WI38 (cell line): Measurements from ENCODE around the gene TBR1.

Experiments
- H3K4me3 ChIP-seq: 2 replicates; pipeline ENCODE4 v1.5.1; 2011; ENCODE audit warnings: low read depth, mild to moderate bottlenecking, control low read depth, low read length
- TF ChIP-seq, protein P1 (sequence below): IDR thresholded peaks from 2 replicates; pipeline ENCODE4 v1.5.1; 2012; ENCODE audit warnings: low read depth, mild to moderate bottlenecking, control low read depth, low read length

TBR1 gene

DNA sequence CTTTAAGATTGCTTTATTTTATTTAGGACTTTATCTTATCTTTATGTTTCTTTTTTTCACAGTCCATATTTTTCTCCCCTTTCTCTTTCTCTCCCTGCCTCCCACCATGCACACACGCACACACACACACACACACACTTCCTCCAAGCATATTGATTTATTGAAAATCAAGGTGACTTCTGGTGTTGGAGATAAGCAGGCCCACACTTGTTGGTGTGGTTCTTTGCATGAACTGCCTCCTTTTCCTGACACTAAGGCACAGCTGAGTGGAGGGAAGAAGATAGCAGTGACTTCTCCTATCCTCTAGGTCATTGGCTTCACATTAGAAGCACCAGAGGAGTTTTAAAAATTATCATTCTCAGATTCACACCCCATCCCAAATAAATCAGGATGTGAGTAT is 18.0 kb downstream of the TBR1 start:
- TF ChIP-seq, protein P1, sequence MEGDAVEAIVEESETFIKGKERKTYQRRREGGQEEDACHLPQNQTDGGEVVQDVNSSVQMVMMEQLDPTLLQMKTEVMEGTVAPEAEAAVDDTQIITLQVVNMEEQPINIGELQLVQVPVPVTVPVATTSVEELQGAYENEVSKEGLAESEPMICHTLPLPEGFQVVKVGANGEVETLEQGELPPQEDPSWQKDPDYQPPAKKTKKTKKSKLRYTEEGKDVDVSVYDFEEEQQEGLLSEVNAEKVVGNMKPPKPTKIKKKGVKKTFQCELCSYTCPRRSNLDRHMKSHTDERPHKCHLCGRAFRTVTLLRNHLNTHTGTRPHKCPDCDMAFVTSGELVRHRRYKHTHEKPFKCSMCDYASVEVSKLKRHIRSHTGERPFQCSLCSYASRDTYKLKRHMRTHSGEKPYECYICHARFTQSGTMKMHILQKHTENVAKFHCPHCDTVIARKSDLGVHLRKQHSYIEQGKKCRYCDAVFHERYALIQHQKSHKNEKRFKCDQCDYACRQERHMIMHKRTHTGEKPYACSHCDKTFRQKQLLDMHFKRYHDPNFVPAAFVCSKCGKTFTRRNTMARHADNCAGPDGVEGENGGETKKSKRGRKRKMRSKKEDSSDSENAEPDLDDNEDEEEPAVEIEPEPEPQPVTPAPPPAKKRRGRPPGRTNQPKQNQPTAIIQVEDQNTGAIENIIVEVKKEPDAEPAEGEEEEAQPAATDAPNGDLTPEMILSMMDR, result no peak
- H3K4me3 ChIP-seq, result no peak overlapping the region

DNA sequence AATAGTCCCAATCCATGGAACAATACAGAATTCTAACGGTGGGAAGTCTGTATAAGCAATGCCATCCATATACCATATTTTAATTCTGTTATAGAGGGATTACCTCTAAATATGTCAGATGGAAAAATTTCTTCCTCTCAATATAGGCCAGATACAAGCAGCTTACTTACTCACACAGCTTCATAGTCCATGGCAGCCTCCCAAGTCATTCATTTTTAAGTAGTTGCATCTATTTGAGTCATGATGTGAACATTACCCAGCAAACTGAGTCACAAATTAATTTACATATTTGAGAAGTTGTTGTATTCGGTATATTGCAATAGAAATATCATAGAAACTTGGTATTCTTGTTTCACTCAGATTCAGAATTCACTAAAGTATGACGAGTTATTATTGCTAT is 20.3 kb downstream of the TBR1 start:
- H3K4me3 ChIP-seq, result no peak overlapping the region
- TF ChIP-seq, protein P1, result no peak

DNA sequence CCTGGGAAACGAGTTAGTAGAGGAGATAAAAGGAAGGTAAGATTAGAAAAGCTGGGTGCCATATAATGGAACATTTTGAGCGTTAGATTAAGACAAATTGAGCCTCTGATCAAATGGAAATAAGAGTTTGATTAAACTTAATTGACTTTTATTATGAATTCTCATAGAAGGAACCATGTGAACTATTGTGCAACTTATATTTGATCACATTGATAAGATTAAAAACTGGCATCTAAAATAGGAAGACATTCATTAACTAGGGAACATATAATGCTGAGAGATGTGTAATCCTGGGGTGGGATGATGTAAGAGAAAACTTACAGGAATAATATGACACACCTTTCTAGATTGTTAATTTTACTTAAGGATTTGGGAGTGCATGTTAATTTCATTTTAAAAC is 22.5 kb downstream of the TBR1 start:
- no peak overlapping the region for H3K4me3 ChIP-seq
- TF ChIP-seq, protein P1, result no peak

DNA sequence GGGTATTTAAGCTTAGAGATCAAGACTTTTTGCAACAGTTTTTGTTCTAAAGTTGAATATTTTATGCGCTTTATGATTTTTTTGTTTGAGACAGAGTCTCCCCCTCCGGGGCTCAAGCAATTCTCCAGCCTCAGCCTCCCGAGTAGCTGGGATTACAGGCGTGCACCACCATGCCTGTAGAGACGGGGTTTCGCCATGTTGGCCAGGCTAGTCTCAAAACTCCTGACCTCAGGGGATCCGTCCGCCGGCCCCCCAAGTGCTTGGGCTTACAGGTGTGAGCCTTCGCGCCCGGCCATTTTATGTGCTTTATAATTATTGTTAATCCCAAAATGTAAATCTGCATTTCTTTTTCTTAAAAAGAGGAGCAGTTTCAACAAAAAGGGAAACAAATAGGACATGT is 29.0 kb downstream of the TBR1 start:
- H3K4me3 ChIP-seq, result no peak overlapping the region
- TF ChIP-seq, protein P1, result no peak

DNA sequence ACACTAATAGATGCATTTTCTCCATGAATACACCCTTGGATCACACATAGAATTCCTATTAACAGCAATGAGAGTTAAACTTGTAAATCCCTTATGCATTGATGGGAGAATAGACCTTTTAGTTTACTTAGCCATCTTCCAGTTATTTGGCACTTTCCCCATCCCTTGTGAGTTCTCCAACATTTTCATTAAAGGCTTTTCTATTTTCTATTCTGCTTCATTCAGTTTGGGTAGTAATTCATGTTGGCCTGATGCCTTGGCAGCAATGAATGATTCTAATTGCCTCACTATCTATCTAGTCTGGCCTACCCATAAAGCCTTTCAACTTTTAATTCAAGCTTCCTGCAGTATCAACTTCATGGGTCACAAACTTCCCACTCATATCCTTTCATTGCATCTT is 32.3 kb downstream of the TBR1 start:
- H3K4me3 ChIP-seq, result no peak overlapping the region
- TF ChIP-seq, protein P1, result no peak

DNA sequence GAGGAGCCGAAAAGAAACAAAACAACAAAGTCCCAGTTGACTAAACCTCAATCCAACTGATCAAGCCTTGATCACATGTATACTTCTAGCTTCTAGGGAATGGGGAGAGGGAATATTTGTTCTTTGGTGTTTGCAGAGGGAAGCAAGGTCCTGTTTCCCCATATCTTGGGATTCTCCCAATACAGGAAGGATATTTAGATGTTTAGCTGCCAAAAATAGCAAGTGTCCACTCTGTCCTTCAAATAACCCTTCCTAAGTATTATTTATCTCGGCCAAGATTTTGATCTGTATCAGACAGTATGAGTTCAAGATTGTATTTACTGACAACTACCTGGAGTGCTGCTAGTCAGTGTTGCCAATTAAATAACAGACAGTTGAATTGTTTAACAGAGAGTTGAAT is 55.5 kb downstream of the TBR1 start:
- H3K4me3 ChIP-seq, result no peak overlapping the region
- TF ChIP-seq, protein P1, result no peak

DNA sequence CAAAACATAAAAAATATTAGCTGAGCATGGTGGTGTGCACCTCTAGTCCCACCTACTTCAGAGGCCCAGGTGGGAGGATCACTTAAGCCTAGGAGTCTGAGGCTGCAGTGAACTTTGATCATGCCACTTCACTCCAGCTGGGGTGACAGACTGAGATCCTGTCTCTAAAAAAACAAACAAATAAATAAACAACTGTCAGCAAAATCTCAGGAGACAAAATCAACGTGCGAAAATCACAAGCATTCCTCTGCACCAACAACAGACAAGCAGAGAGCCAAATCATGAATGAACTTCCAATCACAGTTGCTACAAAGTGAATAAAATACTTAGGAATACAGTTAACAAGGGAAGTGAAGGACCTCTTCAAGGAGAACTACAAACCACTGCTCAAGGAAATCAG is 58.8 kb downstream of the TBR1 start:
- no peak overlapping the region for H3K4me3 ChIP-seq
- TF ChIP-seq, protein P1, result no peak
